ENCODE data around the gene CYP1A2.
"Not testable (repeated sequence)": the region's sequence is repeated elsewhere in the genome, so short reads cannot be mapped to it uniquely, and the experiment has no call there.

CYP1A2 gene

DNA sequence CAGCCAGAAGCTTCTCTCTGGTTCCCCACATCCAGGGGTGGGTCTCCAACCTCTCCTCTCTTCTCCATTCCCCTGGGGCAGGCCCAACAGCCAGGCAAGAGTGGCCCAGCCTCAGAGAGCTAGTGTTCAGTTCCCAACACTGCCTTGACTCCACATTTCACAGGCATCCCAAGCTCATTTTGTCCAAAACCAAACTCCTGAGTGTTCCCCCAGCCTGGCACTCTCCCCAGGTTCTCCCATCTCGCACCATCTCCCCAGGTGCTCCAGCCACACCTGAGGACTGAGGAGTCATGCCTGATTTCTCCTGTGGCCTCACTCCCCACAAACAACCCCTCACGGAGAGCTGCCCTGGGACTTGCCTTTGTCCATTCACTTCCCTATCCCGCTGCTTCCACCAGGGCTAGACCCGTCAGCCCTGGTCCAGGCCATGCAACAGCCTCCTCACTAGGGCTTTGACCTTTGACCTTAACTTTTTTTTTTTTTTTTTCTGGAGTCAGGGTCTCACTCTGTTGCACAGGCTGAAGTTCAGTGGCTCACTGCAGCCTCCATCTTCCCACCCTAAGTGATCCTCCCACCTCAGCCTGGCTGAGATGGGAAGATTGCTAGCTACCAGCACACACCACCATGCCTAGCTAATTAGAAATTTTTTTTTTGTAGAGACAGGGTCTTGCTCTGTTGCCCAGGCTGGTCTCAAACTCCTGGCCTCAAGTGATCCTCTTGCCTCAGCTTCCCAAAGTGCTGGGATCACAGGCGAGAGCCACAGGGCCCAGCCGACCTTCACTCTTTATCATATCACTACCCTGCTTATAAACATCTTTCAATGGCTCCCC lies 29.3 kb downstream of the CYP1A2 start:
- DNase-seq: no peak

DNA sequence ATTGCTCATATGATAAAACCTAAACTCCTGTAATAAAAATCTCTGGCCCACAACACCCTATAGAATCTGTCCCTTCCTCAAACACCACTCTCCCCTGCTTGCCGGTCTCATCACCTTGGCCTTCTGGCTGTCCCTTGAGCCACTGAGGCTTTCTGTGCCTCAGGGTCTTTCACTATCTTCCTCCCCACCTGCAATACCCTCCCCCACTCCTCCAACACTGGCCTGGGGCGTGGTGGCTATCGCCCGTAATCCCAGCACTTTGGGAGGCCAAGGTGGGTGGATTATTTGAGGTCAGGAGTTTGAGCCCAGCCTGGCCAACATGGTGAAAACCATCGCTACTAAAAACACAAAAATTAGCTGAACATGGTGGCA lies 29.9 kb downstream of the CYP1A2 start:
- no peak for DNase-seq

DNA sequence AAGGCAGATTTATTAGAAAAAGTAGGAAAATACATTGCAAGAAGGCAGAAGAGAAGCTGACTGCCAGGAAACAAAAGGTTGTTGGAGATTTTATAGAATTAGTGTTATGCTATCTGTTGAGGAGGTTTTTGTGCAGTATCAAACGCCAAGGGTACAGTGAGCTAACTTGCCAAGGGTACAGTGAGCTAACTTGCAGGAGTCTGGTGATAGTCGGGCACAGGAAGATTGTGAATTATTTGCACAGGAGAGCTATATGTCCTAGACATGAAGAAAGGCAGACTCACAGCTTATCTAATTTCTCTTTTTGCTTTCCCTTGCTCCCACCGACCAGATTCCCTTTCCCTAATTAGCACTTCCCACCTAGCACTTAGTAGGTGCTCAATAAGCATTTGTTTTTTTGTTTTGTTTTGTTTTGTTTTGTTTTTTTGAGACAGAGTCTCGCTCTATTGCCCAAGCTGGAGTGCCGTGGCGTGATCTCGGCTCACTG lies 30.6 kb downstream of the CYP1A2 start:
- DNase-seq: no peak

DNA sequence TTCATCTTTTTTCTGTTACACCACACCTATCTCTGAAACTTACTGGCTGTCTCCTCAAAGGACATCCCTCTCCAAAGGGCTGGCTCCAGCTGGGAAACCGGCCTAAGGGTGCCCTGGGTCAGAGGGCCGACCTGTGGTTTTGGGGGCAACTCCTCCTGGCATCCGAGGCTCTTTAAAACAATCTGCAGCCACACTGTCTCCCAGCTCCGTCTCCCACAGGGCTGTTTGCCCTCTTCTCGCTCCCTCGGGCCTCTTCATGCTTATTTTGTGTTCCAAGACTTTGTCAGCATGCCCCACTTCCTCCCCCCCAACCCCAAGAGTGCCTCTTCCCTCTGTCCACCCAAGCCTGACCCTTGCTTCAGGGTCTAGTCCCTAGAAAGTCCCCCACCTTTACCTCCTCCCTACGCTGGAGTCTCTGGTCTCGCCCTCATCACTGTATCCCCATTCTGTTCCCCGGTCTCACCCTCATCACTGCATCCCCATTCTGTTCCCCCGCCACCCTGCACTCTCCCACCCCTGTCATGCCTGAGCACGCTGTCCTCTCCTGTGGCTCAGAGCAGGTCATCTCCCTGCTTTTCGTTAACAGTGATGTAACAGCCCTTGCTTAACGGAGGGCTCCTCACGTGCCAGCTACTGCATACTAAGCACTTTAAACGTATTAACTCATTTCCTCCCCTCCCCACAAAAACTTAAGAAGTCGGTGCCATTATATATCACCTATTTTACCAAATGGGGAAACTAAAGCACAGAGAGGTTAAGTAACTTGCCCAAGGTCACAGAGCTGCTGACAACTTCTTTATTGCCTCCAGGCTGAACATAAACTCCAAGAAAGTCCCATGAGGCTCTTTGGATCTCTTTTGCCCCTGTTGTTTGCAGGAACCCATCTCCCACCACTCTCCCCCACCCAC lies 32.1 kb downstream of the CYP1A2 start:
- DNase-seq: no peak

DNA sequence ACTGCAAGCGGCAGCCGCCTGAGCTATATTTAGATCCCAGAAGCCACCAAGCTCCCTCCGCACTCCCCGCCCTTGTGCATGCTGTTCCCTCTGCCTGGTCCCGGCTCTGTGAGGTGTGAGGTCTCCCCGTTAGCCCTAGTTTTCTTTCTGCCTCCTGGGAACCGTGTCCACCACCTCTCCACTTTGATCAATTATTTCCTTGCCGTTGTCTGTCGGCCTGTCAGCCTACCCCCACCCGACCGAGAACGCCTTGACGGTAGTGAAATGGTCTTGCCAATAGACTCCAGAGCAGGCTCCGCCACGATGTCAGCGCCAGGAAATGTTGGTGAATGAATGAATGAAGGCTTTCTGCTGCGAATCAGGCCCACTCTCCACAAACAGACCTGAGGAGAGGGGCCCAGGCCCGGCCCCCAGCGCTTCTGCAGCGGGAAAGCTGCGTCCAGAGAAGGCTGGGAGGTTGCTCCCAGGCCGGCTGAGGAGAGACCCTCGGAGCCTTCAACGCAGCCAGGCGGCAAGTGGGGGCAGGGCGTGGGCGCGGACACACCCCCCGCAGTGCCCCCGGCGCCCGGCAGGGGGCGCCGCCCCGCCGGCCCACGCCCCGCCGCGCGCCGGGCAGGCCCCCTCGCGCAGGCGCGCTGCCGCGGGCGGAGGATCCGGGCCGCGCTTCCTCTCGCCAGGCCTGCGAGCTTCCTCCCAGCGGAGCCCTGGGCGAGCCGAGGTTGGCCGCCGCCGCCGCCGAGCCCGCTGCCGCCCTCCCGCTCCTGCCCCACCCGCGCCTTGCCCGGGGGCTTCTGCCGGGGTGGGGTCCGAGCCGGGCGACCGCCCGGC lies 33.0 kb downstream of the CYP1A2 start, which contains the start of gene CSK:
TSS of gene CSK (plus strand) at position 650 of the 828 bp plus-strand sequence. CDS start 16,218 bp downstream, outside the sequence.
- peak; percentile 75 for DNase-seq

DNA sequence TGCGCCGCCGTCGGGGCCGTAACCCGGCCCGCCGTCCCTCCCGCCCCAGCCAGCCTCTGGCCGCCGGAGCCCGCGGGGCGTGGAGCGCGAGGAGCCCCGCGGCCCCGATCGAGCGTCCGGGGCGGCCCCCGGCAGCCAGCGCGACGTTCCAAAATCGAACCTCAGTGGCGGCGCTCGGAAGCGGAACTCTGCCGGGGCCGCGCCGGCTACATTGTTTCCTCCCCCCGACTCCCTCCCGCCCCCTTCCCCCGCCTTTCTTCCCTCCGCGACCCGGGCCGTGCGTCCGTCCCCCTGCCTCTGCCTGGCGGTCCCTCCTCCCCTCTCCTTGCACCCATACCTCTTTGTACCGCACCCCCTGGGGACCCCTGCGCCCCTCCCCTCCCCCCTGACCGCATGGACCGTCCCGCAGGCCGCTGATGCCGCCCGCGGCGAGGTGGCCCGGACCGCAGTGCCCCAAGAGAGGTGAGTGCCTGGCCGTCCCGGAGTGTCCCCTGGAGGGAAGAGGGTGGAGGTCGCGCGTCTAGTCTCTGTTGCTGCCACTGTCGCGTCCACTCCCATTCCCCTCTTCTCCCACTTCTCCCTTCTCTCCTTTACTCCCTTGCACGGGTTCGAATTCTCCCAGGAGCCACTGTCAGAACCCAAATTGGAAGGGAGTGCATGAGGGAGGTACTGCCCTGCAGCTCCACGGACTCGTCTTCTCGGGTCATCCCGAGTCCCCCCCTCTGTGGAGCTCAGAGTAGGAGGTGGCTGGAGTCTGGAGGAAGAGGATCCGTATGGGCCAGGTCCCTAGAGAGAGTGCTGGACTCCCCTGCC lies 33.8 kb downstream of the CYP1A2 start:
- peak; percentile 59 for DNase-seq

DNA sequence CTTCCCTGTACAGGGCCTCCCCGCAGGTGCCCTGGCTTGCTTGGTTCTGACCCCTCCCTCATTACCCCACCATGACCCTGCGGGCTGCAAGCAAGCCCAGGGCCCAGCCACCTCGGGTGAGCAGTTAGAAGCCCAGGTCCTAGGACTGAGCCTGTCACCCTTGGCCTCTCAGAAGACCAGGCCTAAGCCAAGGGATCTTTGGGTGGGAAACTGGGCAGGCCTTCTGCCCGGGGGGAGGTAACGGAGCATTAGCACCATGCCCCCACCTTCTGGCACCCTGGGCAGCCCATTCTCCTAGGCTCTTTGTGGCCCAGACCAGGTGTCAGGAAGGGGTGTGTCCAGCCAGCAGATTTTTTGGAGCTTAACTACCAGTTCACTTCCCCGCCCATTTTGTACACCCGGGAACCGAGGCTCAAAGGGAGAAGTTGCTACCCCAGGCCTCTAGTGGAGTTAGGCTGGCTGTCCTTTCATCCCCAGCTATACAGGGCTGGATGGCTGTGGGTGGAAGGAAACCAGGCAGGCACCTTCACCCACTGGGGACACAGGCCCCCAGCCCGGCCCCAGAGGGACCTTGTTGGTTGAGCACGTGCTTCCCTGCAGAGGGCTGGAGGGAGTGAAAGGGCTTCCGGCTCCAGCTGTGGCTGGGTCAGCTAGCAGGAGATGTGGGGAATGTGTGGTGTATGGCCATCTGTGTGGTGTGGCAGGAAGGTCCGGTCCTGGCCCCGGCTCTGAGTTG lies 34.6 kb downstream of the CYP1A2 start:
- no peak for DNase-seq

DNA sequence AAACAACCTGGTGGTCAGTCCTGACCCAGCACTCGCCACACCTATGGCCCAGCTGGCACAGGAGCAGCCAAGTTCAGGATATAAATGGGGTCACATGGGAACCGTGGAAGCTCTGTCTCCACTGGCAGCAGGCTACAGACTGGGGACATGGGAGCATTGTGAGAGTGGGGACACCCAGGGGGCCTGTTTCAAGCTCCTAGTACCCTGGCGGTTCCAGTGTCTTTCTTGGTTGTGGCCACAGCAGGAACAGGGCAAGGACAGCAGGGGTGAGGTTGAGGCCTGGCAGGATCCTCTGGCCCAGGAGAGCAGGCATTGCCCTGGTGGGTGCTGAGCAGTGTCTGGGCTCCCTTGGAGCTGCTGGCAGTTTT lies 35.1 kb downstream of the CYP1A2 start:
- no peak for DNase-seq

DNA sequence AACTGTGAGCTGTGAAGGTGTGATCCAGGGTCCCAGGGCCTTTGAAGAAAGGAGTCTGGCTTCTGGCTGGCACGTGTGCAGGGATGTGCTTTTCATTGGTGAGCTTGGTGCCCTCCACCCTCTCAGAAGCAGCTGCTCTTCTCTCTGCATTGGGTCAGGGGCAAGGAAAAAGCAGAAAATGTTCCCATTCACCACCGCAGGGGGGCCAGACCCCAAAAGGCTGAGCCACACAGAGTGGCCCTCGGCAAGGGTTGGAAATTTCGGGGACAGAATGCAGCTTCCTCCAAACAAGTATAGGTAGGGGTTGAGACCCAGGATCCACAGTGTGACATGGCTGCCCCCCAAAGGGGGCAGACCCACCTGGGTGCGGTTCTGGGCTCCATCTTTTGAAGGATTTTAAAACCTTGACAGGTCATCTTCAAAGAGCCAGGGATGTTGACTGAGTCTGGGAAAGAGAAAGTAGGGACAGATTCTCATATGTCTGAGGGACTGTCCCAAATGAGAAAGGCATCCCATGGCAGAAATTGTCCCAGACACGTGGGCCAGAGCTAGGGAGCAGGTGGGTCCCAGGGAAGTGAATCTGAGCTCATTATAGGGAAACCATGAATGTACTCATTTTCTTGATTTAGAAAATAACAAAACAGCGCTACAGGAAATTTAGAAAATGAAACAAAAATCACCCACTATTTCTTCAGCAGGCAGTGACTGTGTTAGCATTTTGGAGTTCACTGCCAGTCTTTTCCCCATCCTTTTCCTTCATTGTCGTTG lies 36.0 kb downstream of the CYP1A2 start:
- DNase-seq: no peak

DNA sequence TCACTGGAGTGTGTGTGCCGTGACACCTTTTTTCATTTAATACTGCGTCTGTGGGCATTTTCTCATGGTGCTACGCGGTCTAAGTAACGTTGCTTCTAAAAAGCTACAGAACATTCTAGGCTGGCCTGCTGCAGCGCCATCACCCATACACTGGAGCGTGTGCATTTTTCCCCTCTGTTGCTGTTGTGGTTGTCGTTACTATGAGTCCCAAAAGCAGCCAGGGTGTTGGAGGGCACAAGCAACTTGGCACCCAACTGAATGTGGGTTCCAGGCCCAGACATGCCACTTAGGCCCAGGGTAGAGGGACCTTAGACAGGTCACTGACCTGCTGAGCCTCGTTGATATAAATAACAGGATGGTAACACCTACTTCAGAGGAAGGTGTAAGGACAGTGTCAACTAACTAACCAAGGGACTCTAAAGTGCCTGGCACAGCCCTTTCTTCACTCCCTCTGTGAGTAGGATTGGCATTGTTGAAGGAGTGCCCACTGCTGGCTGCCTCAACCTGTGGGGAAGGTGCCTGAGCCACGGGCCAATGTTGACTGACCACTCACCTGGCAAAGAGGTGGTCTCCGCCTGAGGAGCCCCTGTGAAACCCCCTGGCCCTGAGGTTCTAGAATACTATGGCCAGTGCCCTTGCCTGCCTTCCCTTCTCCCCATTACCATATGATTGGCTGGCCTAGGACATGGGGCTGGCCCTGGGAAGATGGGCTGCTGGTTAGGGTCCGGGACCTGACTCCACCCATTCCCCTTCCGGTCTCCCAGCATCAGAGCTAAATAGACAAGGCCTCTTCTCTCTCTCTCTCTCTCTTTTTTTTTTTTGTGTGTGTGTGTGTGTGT lies 36.8 kb downstream of the CYP1A2 start:
- no peak for DNase-seq

DNA sequence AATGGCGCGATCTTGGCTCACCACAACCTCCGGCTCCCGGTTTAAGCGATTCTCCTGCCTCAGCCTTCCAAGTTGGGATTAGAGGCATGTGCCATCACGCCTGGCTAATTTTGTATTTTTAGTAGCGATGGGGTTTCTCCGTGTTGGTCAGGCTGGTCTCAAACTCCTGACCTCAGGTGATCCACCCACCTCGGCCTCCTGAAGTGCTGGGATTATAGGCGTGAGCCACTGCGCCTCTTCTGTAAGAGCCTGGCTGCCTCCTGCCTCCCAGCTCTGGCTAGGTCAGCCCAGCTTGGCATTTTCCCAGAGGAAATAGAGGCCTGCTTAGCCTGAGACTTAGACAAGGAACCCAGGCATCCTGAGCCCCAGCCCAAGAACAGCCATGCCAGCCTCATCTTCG lies 37.4 kb downstream of the CYP1A2 start:
- not testable (repeated sequence) for DNase-seq

DNA sequence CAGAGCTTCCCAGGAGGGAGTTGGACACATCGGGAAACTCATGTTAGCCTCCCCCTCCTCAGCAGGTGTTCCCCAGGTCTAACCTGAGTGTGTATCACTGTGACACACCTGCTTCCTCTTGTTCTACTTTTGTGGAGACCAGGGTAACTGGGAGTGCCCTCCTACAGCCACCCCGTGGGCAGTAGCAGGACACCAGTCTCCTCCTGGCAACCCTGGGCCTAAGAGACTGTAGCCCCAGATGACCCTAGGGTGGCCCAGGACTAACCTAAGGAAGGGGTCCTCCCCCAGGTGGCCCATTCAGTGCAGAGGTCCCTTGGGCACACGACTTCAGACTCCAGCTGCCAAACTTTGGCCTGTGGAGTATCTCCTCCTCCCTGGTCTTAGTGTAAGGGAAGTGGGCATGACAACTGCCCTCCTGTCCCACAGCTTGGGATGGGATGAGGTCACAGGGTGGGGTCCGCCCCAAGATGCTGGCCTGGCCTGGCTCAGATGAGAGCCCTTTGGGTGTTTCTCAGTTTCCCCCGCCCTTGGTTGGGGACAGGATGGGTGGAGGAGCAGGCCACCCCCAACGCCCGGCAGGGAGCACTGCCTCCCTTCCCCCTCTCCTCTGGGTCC lies 38.0 kb downstream of the CYP1A2 start:
- no peak for DNase-seq

DNA sequence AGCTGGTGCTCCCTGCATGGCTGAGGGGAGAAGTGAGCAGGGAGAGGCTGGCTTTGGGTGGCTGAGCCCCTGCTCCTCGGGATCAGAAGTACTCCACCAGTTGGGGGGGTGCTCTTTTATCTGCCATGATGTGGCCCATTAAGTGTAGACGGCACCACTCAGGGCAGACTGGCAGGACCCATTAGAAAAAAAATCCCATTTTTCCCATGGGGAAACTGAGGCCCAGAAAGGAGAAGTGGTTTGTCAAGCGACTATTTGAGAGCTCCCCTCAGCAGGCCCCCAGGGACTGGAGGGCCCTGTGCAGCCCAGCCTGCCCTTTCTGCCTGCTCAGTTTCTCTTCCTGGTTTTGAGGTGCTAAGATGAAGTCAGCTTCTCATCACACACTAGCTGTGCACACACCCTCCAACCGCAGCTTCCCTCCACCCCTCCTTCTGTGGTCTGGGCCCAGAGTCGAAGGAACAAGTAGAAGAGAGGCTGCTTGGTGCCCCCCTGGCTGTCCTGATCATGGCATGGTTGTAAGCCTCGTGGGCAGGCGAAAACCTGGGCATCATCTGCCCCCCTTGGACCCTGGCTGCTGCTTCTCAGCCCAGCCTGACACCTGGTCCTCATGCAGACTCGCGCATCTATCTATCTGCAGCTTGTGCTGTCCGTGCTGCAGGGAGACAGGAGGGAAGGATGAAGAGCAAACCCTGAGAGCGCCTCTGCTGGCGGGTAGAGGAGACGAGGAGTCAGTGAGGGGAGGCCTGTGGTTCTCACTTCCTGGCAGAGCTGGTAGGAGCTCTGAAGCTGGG lies 38.8 kb downstream of the CYP1A2 start:
- DNase-seq: peak; percentile 85

DNA sequence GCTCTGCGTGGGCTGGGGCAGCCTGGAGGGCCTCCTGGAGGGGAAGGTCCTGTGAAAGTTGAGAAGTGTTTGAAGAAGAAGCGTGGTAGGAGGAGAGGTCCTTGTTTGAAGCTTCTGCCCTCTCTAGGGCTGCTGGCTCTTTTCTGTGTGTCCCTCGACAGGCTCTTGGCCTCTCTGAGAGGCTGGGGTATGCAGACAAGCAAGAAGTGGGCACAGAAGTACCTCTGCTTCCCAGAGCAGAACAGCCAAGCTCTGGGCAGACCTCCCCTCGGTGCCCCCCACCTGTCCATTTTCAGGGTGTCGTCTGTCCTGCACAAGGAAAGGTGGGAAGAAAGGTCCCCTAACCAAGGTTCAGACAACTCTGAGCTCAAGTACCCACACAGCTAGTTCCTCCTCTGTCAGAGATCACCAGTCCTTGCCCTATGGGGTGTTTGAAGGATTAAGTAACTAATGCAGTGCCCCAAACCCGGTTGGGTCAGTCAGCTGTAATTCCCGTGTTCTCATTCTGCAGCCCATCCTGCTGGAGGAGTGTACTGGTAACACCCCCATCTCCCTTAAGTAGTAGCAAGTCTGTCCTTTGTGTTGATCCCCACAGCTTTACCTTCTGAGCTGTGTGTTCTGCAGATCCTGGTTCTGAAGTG lies 39.5 kb downstream of the CYP1A2 start:
- DNase-seq: no peak

DNA sequence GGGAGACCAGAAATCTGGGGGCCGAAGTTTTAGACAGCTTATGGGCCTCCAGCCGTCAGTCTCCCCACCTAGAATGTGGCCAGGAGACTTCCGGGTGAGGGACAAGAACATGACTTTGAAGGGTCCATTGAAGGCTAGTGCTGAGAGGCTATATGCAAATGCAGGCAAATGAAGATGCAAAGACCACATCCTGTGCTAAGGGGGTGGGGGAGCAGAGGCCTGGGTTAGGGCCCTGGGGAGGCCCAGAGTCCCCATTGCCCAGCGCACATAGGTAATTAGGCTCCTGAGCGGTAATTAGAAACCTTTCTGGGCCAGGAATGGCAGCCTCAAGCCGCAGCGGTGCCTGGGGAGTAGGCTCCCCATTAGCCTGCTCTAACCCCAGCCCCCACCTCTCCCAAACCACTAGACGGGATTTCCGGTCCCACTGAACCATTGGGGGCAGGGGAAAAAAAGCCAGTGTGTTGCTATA lies 40.1 kb downstream of the CYP1A2 start:
- no peak for DNase-seq

DNA sequence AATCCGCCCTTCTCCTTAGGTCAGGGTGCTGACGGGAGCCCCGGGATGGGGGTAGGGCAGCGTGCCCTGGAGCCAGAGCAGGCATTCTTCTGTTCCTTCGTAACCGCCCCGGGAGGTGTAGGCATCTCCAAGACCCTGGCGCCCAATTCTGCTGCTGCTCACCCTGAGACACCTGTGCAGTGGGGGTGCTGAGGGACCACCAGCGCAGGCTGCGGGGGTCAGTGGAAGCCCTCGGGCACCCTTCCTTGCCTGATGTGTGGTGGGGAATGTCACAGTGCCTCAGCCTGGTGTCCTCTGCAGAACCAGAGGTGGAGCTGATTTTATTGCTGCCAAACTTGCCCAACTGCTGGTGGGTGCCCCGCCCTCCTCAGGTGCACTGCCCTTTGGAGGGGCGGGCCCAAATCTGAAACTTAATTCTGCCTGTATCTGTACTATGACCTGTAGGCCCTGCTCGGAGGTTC lies 40.6 kb downstream of the CYP1A2 start:
- DNase-seq: no peak

DNA sequence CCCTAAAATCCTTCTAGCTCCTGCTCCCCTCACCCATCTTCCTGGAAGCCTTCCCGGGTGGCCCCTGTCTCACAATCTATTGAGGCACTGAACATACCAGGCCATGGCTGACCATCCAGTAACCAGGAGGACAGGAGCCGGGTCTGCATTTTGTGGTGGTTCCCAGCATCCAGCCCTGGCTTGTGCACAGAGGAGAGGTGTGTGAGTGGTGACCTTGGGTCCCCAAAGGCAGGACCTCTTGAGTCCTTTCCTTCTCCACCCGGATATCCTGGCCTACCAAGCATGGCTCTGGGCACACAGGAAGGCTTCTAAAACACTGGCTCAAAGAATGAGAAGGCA lies 41.1 kb downstream of the CYP1A2 start:
- DNase-seq: no peak
